Kidney epithelial cell (primary cell): ENCODE results near the gene RNU7-1. TPM values are rescaled to one million over a fixed set of nuclear protein-coding genes. Genes with fewer than 3 reads are reported as not detected.
A peak's percentile ranks its signal among the peaks of the same experiment; 100 is the strongest.

Source experiments
- DNase-seq: peaks from one replicate; pipeline ENCODE4 v3.0.0-alpha.2; 2010; ENCODE audit warnings: low read depth
- H3K27me3 ChIP-seq: 2 replicates; pipeline ENCODE4 v1.6.0; 2011; ENCODE audit warnings: low read length; ENCODE audit not compliant: control insufficient read depth, insufficient read depth
- H3K36me3 ChIP-seq: 2 replicates; pipeline ENCODE4 v1.5.1; 2011; ENCODE audit warnings: low read length; ENCODE audit not compliant: control insufficient read depth, insufficient read depth
- H3K4me3 ChIP-seq: 2 replicates; pipeline ENCODE4 v1.5.1; 2011; ENCODE audit warnings: low read depth, mild to moderate bottlenecking, control low read depth, low read length
- CTCF ChIP-seq: IDR thresholded peaks from 2 replicates; pipeline ENCODE4 v1.5.1; 2011; ENCODE audit warnings: mild to moderate bottlenecking, moderate library complexity, low read length, control low read depth, inconsistent platforms; ENCODE audit not compliant: insufficient read depth, poor library complexity, severe bottlenecking
- total RNA-seq: library from RNA; depleted of rRNA; stranded (reverse); fragments of >200 nt; gene quantifications from 2 replicates; pipeline ENCODE4 v1.2.3, GENCODE V29; 2015

RNU7-1 gene
- total RNA-seq, 1 donor from 2014 or later = not detected

GRCh38 chr12:6970096-6970527 lies 26.5 kb downstream of the RNU7-1 start:
- Histone ChIP-seq H3K27me3 (no peaks in the 10 kb centered on the region), H3K36me3 (peaks cover 4% of the 10 kb centered on the region), H3K4me3 (peak overlapping the region; percentile 92)
- TF ChIP-seq CTCF = no peak
- DNase-seq = no peak

- Histone ChIP-seq H3K4me3 (no peak overlapping the region), H3K27me3 (no peaks in the 10 kb centered on the region), H3K36me3 (peaks cover 2% of the 10 kb centered on the region)
- DNase-seq = no peak
- no peak for TF ChIP-seq CTCF
Measured at GRCh38 chr12:6974180-6974579, 30.6 kb downstream of the RNU7-1 start.

- peaks cover 2% of the 10 kb centered on the region for H3K36me3 ChIP-seq
- no peak for DNase-seq
Measured at GRCh38 chr12:6975297-6976032, 31.8 kb downstream of the RNU7-1 start.

GRCh38 chr12:6977653-6978052 lies 34.0 kb downstream of the RNU7-1 start:
- no peak for DNase-seq
- Histone ChIP-seq H3K27me3 (no peaks in the 10 kb centered on the region), H3K4me3 (no peak overlapping the region), H3K36me3 (peaks cover 4% of the 10 kb centered on the region)
- TF ChIP-seq CTCF = no peak

More at GRCh38 chr12:6975297-6976032, 31.8 kb downstream of the RNU7-1 start:
- Histone ChIP-seq H3K27me3 (no peaks in the 10 kb centered on the region), H3K4me3 (no peak overlapping the region)
- TF ChIP-seq CTCF = no peak

GRCh38 chr12:6978188-6978587 lies 34.6 kb downstream of the RNU7-1 start:
- H3K4me3 ChIP-seq = no peak overlapping the region
- no peak for TF ChIP-seq CTCF
- peaks cover 4% of the 10 kb centered on the region for H3K36me3 ChIP-seq
- no peak for DNase-seq
- H3K27me3 ChIP-seq = no peaks in the 10 kb centered on the region

- no peak for DNase-seq
- Histone ChIP-seq H3K36me3 (peaks cover 4% of the 10 kb centered on the region), H3K4me3 (no peak overlapping the region), H3K27me3 (no peaks in the 10 kb centered on the region)
- no peak for TF ChIP-seq CTCF
Measured at GRCh38 chr12:6978611-6979011, 35.0 kb downstream of the RNU7-1 start.
